Nucleus accumbens (tissue), 56 donors: ENCODE measurements around the gene SRCAP.

Experiments
- DNase-seq, 56 donors: peaks; one replicate each; lab custom pipeline; 2025; lab: John Stamatoyannopoulos, UW

SRCAP gene

GRCh38 chr16:30786115-30786935, 87.4 kb downstream of the SRCAP start:
- peak in 11 of 56 donors; percentile 19 to 61 (median 48) for DNase-seq

GRCh38 chr16:30786936-30787612, 88.1 kb downstream of the SRCAP start, which contains the start of gene ZNF629:
Gene ZNF629, minus strand, starts transcription at chr16:30787205. Its CDS starts 2,723 bp downstream, at chr16:30784482.
- peak in 53 of 56 donors; percentile 25 to 85 (median 65) for DNase-seq

- peak in 4 of 56 donors; percentile 47 to 53 (median 48) for DNase-seq
These were observed 88.8 kb downstream of the SRCAP start for GRCh38 chr16:30787613-30788378.
